Suppressor macrophage treated with lipopolysaccharide for 4 hours (primary cell): Measurements from ENCODE around the gene HS6ST1.
"Not testable (repeated sequence)": the region's sequence is repeated elsewhere in the genome, so short reads cannot be mapped to it uniquely, and the experiment has no call there.

Experiments
- DNase-seq: peaks from one replicate; pipeline ENCODE4 v3.0.0-alpha.2; 2020

Gene HS6ST1

GRCh38 chr2:128320906-128321771 lies 2.5 kb upstream of the HS6ST1 start:
- no peak for DNase-seq

- DNase-seq: no peak
These were observed 1.7 kb upstream of the HS6ST1 start for GRCh38 chr2:128320192-128320905.

- DNase-seq: no peak
These were observed 1.0 kb upstream of the HS6ST1 start for GRCh38 chr2:128319631-128320191.

- DNase-seq: not testable (repeated sequence)
These were observed 423 bp downstream of the HS6ST1 start for GRCh38 chr2:128318245-128318644.

- not testable (repeated sequence) for DNase-seq
These were observed 806 bp downstream of the HS6ST1 start for GRCh38 chr2:128317899-128318225.

- DNase-seq: peak; percentile 23
These were observed 1.3 kb downstream of the HS6ST1 start for GRCh38 chr2:128317181-128317898.

- no peak for DNase-seq
These were observed 1.9 kb downstream of the HS6ST1 start for GRCh38 chr2:128316777-128317180.

GRCh38 chr2:128315829-128316776 lies 2.6 kb downstream of the HS6ST1 start:
- no peak for DNase-seq

GRCh38 chr2:128315122-128315828 lies 3.4 kb downstream of the HS6ST1 start:
- no peak for DNase-seq

- no peak for DNase-seq
These were observed 4.1 kb downstream of the HS6ST1 start for GRCh38 chr2:128314348-128315121.

- DNase-seq: no peak
These were observed 4.7 kb downstream of the HS6ST1 start for GRCh38 chr2:128313931-128314347.

GRCh38 chr2:128313091-128313836 lies 5.4 kb downstream of the HS6ST1 start:
- DNase-seq: no peak

GRCh38 chr2:128312411-128312810 lies 6.3 kb downstream of the HS6ST1 start:
- DNase-seq: no peak

- DNase-seq: no peak
These were observed 6.8 kb downstream of the HS6ST1 start for GRCh38 chr2:128311755-128312341.

GRCh38 chr2:128311216-128311754 lies 7.4 kb downstream of the HS6ST1 start:
- DNase-seq: no peak

- no peak for DNase-seq
These were observed 7.9 kb downstream of the HS6ST1 start for GRCh38 chr2:128310761-128311160.

GRCh38 chr2:128310094-128310716 lies 8.5 kb downstream of the HS6ST1 start:
- no peak for DNase-seq

GRCh38 chr2:128309280-128310093 lies 9.2 kb downstream of the HS6ST1 start:
- no peak for DNase-seq
